ENCODE measurements around the gene SEC24B.
A peak's percentile ranks its signal among the peaks of the same experiment; 100 is the strongest.
"Not testable (repeated sequence)": the region's sequence is repeated elsewhere in the genome, so short reads cannot be mapped to it uniquely, and the experiment has no call there.

The SEC24B gene

GRCh38 chr4:109560687-109561461, 127.3 kb downstream of the SEC24B start:
- Histone ChIP-seq H3K9me3 (ENCODE audit: low read depth, low read length) (no peaks in the 10 kb centered on the region), H3K9ac (ENCODE audit: insufficient read length) (peak overlapping the region; percentile 64), H3K36me3 (ENCODE audit: insufficient read depth, low read length) (no peaks in the 10 kb centered on the region), H3K4me3 (peak overlapping the region; percentile 91), H3K27ac (0 out of 2 replicates have a peak overlapping the region, but pooled peaks have one; percentile 43)
- TF ChIP-seq EZH2 (IDR thresholded peaks at IDR 0.05) (no peak), FOXP2 (optimal IDR thresholded peaks at IDR 0.05; ENCODE audit: control extremely low read depth, extremely low read length, insufficient read depth) (no peak), POLR2AphosphoS5 (IDR thresholded peaks at IDR 0.05; ENCODE audit: borderline replicate concordance, low read depth, low read length) (no peak)
- peak; percentile 26 for DNase-seq (ENCODE audit: low read depth, low spot score)

DNA sequence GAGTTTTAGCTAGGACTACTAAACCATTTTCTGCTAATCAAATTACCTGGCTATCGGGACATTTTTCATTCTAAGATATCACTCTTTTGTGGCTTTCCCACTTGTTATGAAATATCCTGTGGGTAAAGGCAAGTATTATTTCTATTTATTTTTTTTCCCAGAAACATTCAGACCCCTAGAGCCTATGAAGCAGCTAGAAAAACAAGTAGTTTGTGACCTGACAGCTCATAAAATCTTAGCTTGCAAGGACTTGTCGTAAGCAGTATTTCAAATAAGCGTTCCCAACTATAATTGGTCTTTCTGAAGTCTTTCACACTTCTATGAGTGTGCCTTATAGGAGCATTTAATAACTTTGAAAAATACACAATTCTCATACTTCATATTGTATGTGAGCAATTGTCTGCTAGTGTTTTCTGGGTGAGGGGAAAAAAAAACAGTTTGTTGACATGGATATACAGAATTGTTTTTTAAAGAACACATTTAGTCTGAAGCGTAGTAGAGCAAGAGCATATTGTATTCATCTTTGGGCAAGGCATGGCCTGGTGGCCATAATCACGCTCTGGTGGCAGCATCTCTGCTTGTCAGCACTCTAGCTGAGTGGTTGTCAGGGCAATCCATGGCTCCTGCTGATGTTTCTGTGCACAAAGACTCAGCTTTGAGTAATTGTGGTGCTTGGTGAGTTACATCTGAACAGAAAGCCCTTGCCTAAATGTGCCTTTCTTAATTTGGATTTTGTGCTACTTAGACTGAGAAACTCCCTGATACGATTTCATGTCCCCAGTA, 129.0 kb downstream of the SEC24B start:
- no peaks in the 10 kb centered on the region for H3K36me3 ChIP-seq (ENCODE audit: insufficient read depth, low read length)
- H3K27ac ChIP-seq = no peak overlapping the region
- TF ChIP-seq POLR2AphosphoS5 (IDR thresholded peaks at IDR 0.05; ENCODE audit: borderline replicate concordance, low read depth, low read length) (no peak), EZH2 (IDR thresholded peaks at IDR 0.05) (no peak), FOXP2 (optimal IDR thresholded peaks at IDR 0.05; ENCODE audit: control extremely low read depth, extremely low read length, insufficient read depth) (no peak)
- no peaks in the 10 kb centered on the region for H3K9me3 ChIP-seq (ENCODE audit: low read depth, low read length)
- no peak for DNase-seq (ENCODE audit: low read depth, low spot score)
- no peak overlapping the region for H3K4me3 ChIP-seq
- H3K9ac ChIP-seq (ENCODE audit: insufficient read length) = no peak overlapping the region

DNA sequence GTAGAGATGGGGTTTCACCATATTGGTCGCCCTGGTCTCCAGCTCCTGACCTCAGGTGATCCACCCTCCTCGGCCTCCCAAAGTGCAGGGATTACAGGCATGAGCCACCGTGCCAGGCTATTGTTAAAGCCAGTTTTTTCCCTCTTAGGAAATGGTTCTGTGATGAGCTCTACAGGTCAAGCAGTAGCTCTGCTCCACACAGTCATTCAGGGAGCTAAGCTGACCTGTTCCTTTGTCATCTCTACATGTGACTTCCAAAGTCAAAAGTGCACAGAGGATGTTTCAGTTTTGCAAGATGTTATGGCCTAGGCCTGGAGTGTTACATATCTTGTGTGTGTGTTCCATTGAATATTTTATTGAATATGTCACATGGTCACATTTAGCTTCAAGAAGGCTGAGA, 137.9 kb downstream of the SEC24B start:
- DNase-seq (ENCODE audit: low read depth, low spot score) = no peak
- H3K36me3 ChIP-seq (ENCODE audit: insufficient read depth, low read length) = no peaks in the 10 kb centered on the region
- no peak overlapping the region for H3K9ac ChIP-seq (ENCODE audit: insufficient read length)
- TF ChIP-seq EZH2 (IDR thresholded peaks at IDR 0.05) = no peak
- TF ChIP-seq POLR2AphosphoS5 (IDR thresholded peaks at IDR 0.05; ENCODE audit: borderline replicate concordance, low read depth, low read length) = no peak
- no peak for TF ChIP-seq FOXP2 (optimal IDR thresholded peaks at IDR 0.05; ENCODE audit: control extremely low read depth, extremely low read length, insufficient read depth)
- no peaks in the 10 kb centered on the region for H3K9me3 ChIP-seq (ENCODE audit: low read depth, low read length)
- no peak overlapping the region for H3K27ac ChIP-seq
- H3K4me3 ChIP-seq = no peak overlapping the region

GRCh38 chr4:109572154-109572553, 138.5 kb downstream of the SEC24B start:
- Histone ChIP-seq H3K4me3 (no peak overlapping the region), H3K9me3 (ENCODE audit: low read depth, low read length) (no peaks in the 10 kb centered on the region), H3K27ac (no peak overlapping the region), H3K36me3 (ENCODE audit: insufficient read depth, low read length) (no peaks in the 10 kb centered on the region), H3K9ac (ENCODE audit: insufficient read length) (no peak overlapping the region)
- no peak for TF ChIP-seq EZH2 (IDR thresholded peaks at IDR 0.05)
- no peak for DNase-seq (ENCODE audit: low read depth, low spot score)

- no peak for DNase-seq (ENCODE audit: low read depth, low spot score)
- H3K27ac ChIP-seq = no peak overlapping the region
Observed at GRCh38 chr4:109574443-109574850, 140.8 kb downstream of the SEC24B start.

GRCh38 chr4:109574931-109575804, 141.6 kb downstream of the SEC24B start:
- H3K4me3 ChIP-seq = no peak overlapping the region
- no peak overlapping the region for H3K9ac ChIP-seq (ENCODE audit: insufficient read length)
- DNase-seq (ENCODE audit: low read depth, low spot score) = no peak
- no peaks in the 10 kb centered on the region for H3K9me3 ChIP-seq (ENCODE audit: low read depth, low read length)
- no peaks in the 10 kb centered on the region for H3K36me3 ChIP-seq (ENCODE audit: insufficient read depth, low read length)
- TF ChIP-seq EZH2 (IDR thresholded peaks at IDR 0.05) (no peak), POLR2AphosphoS5 (IDR thresholded peaks at IDR 0.05; ENCODE audit: borderline replicate concordance, low read depth, low read length) (no peak), FOXP2 (optimal IDR thresholded peaks at IDR 0.05; ENCODE audit: control extremely low read depth, extremely low read length, insufficient read depth) (no peak)
- H3K27ac ChIP-seq = no peak overlapping the region

More at GRCh38 chr4:109574443-109574850, 140.8 kb downstream of the SEC24B start:
- no peak overlapping the region for H3K9ac ChIP-seq (ENCODE audit: insufficient read length)
- no peak overlapping the region for H3K4me3 ChIP-seq
- no peak for TF ChIP-seq FOXP2 (optimal IDR thresholded peaks at IDR 0.05; ENCODE audit: control extremely low read depth, extremely low read length, insufficient read depth)
- no peak for TF ChIP-seq EZH2 (IDR thresholded peaks at IDR 0.05)
- no peak for TF ChIP-seq POLR2AphosphoS5 (IDR thresholded peaks at IDR 0.05; ENCODE audit: borderline replicate concordance, low read depth, low read length)
- H3K36me3 ChIP-seq (ENCODE audit: insufficient read depth, low read length) = no peaks in the 10 kb centered on the region
- H3K9me3 ChIP-seq (ENCODE audit: low read depth, low read length) = no peaks in the 10 kb centered on the region

GRCh38 chr4:109576462-109576861, 142.8 kb downstream of the SEC24B start:
- Histone ChIP-seq H3K4me3 (no peak overlapping the region), H3K9me3 (ENCODE audit: low read depth, low read length) (no peaks in the 10 kb centered on the region), H3K27ac (no peak overlapping the region), H3K36me3 (ENCODE audit: insufficient read depth, low read length) (no peaks in the 10 kb centered on the region), H3K9ac (ENCODE audit: insufficient read length) (no peak overlapping the region)
- TF ChIP-seq EZH2 (IDR thresholded peaks at IDR 0.05) (no peak), FOXP2 (optimal IDR thresholded peaks at IDR 0.05; ENCODE audit: control extremely low read depth, extremely low read length, insufficient read depth) (no peak), POLR2AphosphoS5 (IDR thresholded peaks at IDR 0.05; ENCODE audit: borderline replicate concordance, low read depth, low read length) (no peak)
- DNase-seq (ENCODE audit: low read depth, low spot score) = no peak

DNA sequence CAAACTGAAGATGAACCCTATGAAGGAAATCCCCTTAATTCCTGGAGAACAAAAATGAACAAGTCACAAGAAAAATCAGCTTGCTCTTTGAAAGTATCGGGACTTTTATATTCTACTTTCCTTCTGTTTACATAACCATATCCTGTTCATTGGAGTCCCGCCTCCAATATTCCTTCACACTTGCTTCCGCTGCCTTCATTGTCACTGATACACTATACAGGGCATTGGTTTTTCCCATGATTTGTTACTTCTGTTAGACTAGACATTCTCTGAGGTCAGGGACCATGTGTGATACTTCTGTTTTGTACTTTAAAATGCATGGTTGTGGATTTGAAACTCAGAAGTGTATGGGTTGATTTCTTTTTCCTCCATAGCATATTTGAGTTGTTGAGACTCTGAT, 145.2 kb downstream of the SEC24B start:
- TF ChIP-seq FOXP2 (optimal IDR thresholded peaks at IDR 0.05; ENCODE audit: control extremely low read depth, extremely low read length, insufficient read depth) (no peak), POLR2AphosphoS5 (IDR thresholded peaks at IDR 0.05; ENCODE audit: borderline replicate concordance, low read depth, low read length) (no peak), EZH2 (IDR thresholded peaks at IDR 0.05) (no peak)
- no peaks in the 10 kb centered on the region for H3K9me3 ChIP-seq (ENCODE audit: low read depth, low read length)
- H3K9ac ChIP-seq (ENCODE audit: insufficient read length) = no peak overlapping the region
- DNase-seq (ENCODE audit: low read depth, low spot score) = no peak
- no peak overlapping the region for H3K4me3 ChIP-seq
- no peak overlapping the region for H3K27ac ChIP-seq
- H3K36me3 ChIP-seq (ENCODE audit: insufficient read depth, low read length) = no peaks in the 10 kb centered on the region

DNA sequence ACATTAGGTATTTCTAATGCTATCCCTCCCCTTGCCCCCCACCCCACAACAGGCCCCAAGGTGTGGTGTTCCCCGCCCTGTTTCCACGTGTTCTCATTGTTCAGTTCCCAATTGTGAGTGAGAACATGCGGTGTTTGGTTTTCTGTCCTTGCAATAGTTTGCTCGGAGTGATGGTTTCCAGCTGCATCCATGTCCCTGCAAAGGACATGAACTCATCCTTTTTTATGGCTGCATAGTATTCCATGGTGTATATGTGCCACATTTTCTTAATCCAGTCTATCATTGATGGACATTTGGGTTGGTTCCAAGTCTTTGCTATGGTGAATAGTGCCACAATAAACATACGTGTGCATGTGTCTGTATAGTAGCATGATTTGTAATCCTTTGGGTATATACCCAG, 146.4 kb downstream of the SEC24B start:
- H3K27ac ChIP-seq; DNase-seq (ENCODE audit: low read depth, low spot score); H3K9me3 ChIP-seq (ENCODE audit: low read depth, low read length); H3K36me3 ChIP-seq (ENCODE audit: insufficient read depth, low read length); H3K9ac ChIP-seq (ENCODE audit: insufficient read length); H3K4me3 ChIP-seq: not testable (repeated sequence)
